ENCODE measurements around the gene TCAIM.

TCAIM gene

DNA sequence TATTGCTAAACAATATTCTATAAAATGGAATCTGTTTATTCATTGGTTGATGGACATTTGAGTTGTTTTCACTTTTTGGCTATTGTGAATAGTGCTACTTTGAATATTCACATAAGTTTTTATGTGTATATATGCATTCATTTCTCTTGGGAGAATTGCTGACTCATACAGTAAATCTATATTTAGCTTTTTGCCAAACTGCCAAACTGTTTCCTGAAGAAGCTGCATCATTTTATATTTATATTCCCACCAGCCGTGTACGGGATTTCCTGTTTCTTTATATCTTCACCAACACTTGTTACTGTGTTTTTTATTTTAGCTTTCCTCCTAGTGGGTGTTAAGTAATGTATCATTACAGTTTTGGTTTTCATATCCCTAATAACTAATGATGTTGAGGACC lies 12.5 kb upstream of the TCAIM start:
- H3K9me3 ChIP-seq (ENCODE audit: insufficient read depth, low read depth, low read length), result no peaks in the 10 kb centered on the region
- no peak overlapping the region for H3K4me3 ChIP-seq (ENCODE audit: low read length)
- H3K36me3 ChIP-seq (ENCODE audit: insufficient read depth, low read length), result no peaks in the 10 kb centered on the region
- no peaks in the 10 kb centered on the region for H3K27me3 ChIP-seq (ENCODE audit: insufficient read depth, low read length)
- H3K4me1 ChIP-seq (ENCODE audit: insufficient read depth, low read length), result no peaks in the 10 kb centered on the region
- WGBS, result 100% methylated on average over 2 of the region's 2 CpGs
- H3K27ac ChIP-seq (ENCODE audit: low read depth, low read length), result no peak overlapping the region
- H3K9ac ChIP-seq (ENCODE audit: low read depth, low read length), result no peak overlapping the region

DNA sequence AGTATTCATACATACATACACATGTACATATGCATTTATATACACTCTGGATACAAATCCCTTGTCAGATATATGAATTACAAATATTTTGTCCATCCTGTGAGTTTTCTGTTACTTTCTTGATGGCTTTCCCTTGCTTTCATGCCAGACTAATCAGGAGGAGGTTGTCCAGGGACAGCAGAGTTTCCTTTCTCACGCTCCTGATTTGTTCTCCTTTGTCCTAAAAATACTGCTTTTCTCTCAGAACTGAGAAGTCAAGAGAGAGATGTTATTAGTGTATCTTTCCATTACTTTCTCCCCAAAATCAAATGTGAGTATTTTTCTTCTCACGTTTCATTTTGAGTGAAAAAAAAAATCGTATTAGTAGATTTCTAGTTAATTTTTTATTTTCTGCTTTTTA lies 12.1 kb upstream of the TCAIM start:
- H3K36me3 ChIP-seq (ENCODE audit: insufficient read depth, low read length), result no peaks in the 10 kb centered on the region
- no peak overlapping the region for H3K4me3 ChIP-seq (ENCODE audit: low read length)
- no peaks in the 10 kb centered on the region for H3K9me3 ChIP-seq (ENCODE audit: insufficient read depth, low read depth, low read length)
- WGBS, result 86% methylated on average over 1 of the region's 3 CpGs
- H3K4me1 ChIP-seq (ENCODE audit: insufficient read depth, low read length), result no peaks in the 10 kb centered on the region
- H3K27me3 ChIP-seq (ENCODE audit: insufficient read depth, low read length), result no peaks in the 10 kb centered on the region
- H3K27ac ChIP-seq (ENCODE audit: low read depth, low read length), result no peak overlapping the region
- H3K9ac ChIP-seq (ENCODE audit: low read depth, low read length), result no peak overlapping the region

DNA sequence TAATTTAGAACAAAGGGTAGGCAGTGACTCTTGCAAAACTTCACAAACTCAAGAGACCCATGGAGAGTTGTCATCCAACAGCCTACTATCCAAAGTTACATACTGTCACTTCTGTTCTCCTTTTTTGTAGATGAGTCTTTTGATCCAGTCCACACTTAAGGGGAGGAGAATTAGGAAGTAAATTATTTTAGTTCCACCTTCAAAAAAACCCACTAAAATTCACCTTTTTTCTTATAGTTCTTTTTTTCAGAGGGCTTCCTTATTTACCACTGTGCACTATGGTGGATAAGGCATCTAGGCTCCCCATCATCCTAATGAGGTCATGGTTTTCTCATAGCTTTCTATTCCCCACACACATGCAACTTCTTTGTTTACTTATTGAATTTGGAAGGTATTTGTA lies 8.6 kb upstream of the TCAIM start:
- Histone ChIP-seq H3K4me3 (ENCODE audit: low read length) (no peak overlapping the region), H3K4me1 (ENCODE audit: insufficient read depth, low read length) (no peaks in the 10 kb centered on the region), H3K9me3 (ENCODE audit: insufficient read depth, low read depth, low read length) (no peaks in the 10 kb centered on the region), H3K27ac (ENCODE audit: low read depth, low read length) (no peak overlapping the region), H3K27me3 (ENCODE audit: insufficient read depth, low read length) (no peaks in the 10 kb centered on the region), H3K9ac (ENCODE audit: low read depth, low read length) (no peak overlapping the region), H3K36me3 (ENCODE audit: insufficient read depth, low read length) (no peaks in the 10 kb centered on the region)

DNA sequence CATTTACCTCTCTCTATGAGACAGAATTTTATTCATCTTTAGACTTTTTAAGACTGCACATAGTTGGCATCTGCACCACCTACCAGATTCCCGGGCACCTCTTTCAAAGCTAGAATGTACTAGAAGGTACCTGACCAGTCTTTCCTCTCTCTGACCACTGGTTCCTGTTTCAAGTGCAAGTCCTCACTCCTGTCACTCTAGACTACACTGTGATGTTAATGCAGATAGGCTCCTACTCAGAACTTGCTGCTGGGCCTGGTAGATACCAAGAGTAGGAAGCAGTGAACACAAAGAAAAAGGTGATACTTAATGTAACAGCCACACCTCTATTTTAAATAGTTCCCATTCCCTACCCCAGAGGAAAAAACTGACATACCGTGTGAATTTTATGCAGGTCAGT lies 8.1 kb upstream of the TCAIM start:
- Histone ChIP-seq H3K4me3 (ENCODE audit: low read length) (no peak overlapping the region), H3K9ac (ENCODE audit: low read depth, low read length) (no peak overlapping the region), H3K36me3 (ENCODE audit: insufficient read depth, low read length) (no peaks in the 10 kb centered on the region), H3K9me3 (ENCODE audit: insufficient read depth, low read depth, low read length) (no peaks in the 10 kb centered on the region), H3K4me1 (ENCODE audit: insufficient read depth, low read length) (no peaks in the 10 kb centered on the region), H3K27ac (ENCODE audit: low read depth, low read length) (no peak overlapping the region), H3K27me3 (ENCODE audit: insufficient read depth, low read length) (no peaks in the 10 kb centered on the region)
- WGBS, result 79% methylated on average over 2 of the region's 2 CpGs

GRCh38 chr3:44334326-44334725 lies 4.2 kb upstream of the TCAIM start:
- Histone ChIP-seq H3K4me1 (ENCODE audit: insufficient read depth, low read length) (peaks cover 8% of the 10 kb centered on the region; the same call in 1 of the 2 replicates), H3K9me3 (ENCODE audit: insufficient read depth, low read depth, low read length) (no peaks in the 10 kb centered on the region), H3K27ac (ENCODE audit: low read depth, low read length) (no peak overlapping the region), H3K27me3 (ENCODE audit: insufficient read depth, low read length) (no peaks in the 10 kb centered on the region), H3K4me3 (ENCODE audit: low read length) (no peak overlapping the region), H3K36me3 (ENCODE audit: insufficient read depth, low read length) (no peaks in the 10 kb centered on the region), H3K9ac (ENCODE audit: low read depth, low read length) (no peak overlapping the region)
- WGBS, result 90% methylated on average over 2 of the region's 2 CpGs

DNA sequence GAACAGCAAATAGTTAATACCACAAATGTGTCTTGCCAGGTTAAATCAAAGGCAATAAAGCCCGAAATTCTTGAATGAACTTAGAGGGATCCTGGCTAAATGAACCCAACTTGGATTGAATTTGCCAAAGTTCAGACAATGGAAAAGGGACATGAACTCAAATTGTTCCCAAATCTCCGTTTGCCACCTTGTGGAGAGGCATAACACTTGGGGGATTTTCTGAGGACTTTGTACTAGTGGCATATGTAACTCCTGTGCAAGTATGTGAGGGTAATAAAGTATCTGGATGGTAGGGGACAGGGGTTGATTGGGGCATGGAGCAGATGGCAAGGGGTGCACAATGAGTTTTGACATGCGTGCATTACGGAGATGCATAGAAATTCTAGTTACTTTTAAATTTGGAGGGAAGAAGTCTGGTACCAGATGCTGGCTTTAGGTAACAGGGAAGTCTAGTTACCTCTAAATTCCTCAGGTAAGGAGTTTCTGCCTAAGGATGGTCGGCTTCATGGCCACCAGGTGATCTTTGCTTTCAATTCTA lies 1.2 kb upstream of the TCAIM start:
- Histone ChIP-seq H3K9me3 (ENCODE audit: insufficient read depth, low read depth, low read length) (no peaks in the 10 kb centered on the region), H3K27ac (ENCODE audit: low read depth, low read length) (peak overlapping the region; percentile 96), H3K36me3 (ENCODE audit: insufficient read depth, low read length) (no peaks in the 10 kb centered on the region), H3K4me3 (ENCODE audit: low read length) (peak overlapping the region; percentile 90), H3K27me3 (ENCODE audit: insufficient read depth, low read length) (no peaks in the 10 kb centered on the region), H3K9ac (ENCODE audit: low read depth, low read length) (peak overlapping the region; percentile 95), H3K4me1 (ENCODE audit: insufficient read depth, low read length) (peaks cover 18% of the 10 kb centered on the region)
- WGBS, result 62% methylated on average over 5 of the region's 5 CpGs

- under 1% methylated on average over 15 of the region's 15 CpGs for WGBS
- H3K36me3 ChIP-seq (ENCODE audit: insufficient read depth, low read length), result no peaks in the 10 kb centered on the region
- peak overlapping the region; percentile 90 for H3K4me3 ChIP-seq (ENCODE audit: low read length)
- peak overlapping the region; percentile 96 for H3K27ac ChIP-seq (ENCODE audit: low read depth, low read length)
- H3K27me3 ChIP-seq (ENCODE audit: insufficient read depth, low read length), result no peaks in the 10 kb centered on the region
- H3K9ac ChIP-seq (ENCODE audit: low read depth, low read length), result peak overlapping the region; percentile 95
- no peaks in the 10 kb centered on the region for H3K9me3 ChIP-seq (ENCODE audit: insufficient read depth, low read depth, low read length)
- H3K4me1 ChIP-seq (ENCODE audit: insufficient read depth, low read length), result peaks cover 18% of the 10 kb centered on the region
Measured at GRCh38 chr3:44338828-44339127, 212 bp downstream of the TCAIM start.

GRCh38 chr3:44339181-44340057 lies 853 bp downstream of the TCAIM start:
- H3K27ac ChIP-seq (ENCODE audit: low read depth, low read length), result peak overlapping the region; percentile 96
- 39% methylated on average over 8 of the region's 11 CpGs for WGBS
- no peaks in the 10 kb centered on the region for H3K9me3 ChIP-seq (ENCODE audit: insufficient read depth, low read depth, low read length)
- H3K4me1 ChIP-seq (ENCODE audit: insufficient read depth, low read length), result peaks cover 19% of the 10 kb centered on the region
- peak overlapping the region; percentile 90 for H3K4me3 ChIP-seq (ENCODE audit: low read length)
- no peaks in the 10 kb centered on the region for H3K27me3 ChIP-seq (ENCODE audit: insufficient read depth, low read length)
- H3K9ac ChIP-seq (ENCODE audit: low read depth, low read length), result peak overlapping the region; percentile 95
- H3K36me3 ChIP-seq (ENCODE audit: insufficient read depth, low read length), result no peaks in the 10 kb centered on the region

DNA sequence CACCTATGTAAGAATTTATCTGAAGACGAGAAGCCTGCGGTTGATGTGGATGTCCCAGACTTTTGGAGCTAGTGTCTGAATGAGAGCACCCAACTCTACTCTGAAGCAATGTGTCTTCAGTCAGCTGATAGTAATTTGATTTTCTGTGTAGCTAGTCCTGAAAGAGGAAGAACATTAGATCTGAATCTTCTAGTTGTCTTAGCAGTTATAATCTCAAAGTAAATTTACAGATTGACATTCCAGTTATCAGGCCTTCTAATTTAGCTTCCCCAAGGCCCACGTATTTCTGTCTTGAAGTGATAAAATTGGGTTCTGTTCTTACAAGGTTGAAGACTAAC lies 1.5 kb downstream of the TCAIM start:
- Histone ChIP-seq H3K9ac (ENCODE audit: low read depth, low read length) (no peak overlapping the region), H3K4me1 (ENCODE audit: insufficient read depth, low read length) (peaks cover 21% of the 10 kb centered on the region), H3K36me3 (ENCODE audit: insufficient read depth, low read length) (no peaks in the 10 kb centered on the region), H3K4me3 (ENCODE audit: low read length) (peak overlapping the region; percentile 90), H3K9me3 (ENCODE audit: insufficient read depth, low read depth, low read length) (no peaks in the 10 kb centered on the region), H3K27ac (ENCODE audit: low read depth, low read length) (no peak overlapping the region), H3K27me3 (ENCODE audit: insufficient read depth, low read length) (no peaks in the 10 kb centered on the region)
- WGBS, result 95% methylated on average over 3 of the region's 3 CpGs

DNA sequence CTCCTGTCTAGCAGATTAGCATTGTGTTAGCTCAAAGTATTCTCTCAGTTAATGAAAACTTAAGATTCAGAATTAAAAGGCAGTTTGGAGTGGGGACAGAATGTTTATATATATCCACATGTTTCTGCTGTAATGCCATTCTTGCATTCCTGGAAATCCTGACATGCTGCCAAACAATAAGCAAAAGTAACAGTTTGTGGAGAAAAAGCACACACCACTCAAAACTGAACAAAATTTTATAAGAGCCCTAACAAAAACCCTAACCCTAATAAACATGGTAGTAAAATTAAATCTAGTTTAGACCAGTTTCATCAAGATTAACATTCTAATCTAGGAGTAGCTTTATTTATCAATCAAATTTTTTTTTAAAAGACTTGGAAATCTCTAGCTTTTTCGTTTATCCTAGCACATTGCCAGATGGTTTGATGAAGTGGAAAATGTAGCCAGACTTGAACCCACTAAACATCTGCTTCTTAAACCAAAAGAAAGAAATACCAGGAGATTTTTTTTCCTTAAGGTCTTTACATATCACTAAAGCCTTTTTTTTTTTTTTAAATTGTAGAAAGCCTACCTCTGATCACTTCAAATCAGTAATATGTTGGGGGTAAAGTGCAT lies 3.7 kb downstream of the TCAIM start:
- Histone ChIP-seq H3K27ac (ENCODE audit: low read depth, low read length) (no peak overlapping the region), H3K27me3 (ENCODE audit: insufficient read depth, low read length) (no peaks in the 10 kb centered on the region), H3K9me3 (ENCODE audit: insufficient read depth, low read depth, low read length) (no peaks in the 10 kb centered on the region), H3K36me3 (ENCODE audit: insufficient read depth, low read length) (no peaks in the 10 kb centered on the region), H3K4me3 (ENCODE audit: low read length) (no peak overlapping the region), H3K9ac (ENCODE audit: low read depth, low read length) (no peak overlapping the region), H3K4me1 (ENCODE audit: insufficient read depth, low read length) (peaks cover 18% of the 10 kb centered on the region)
- no CpG with 5 or more reads among the region's 1 CpG for WGBS

DNA sequence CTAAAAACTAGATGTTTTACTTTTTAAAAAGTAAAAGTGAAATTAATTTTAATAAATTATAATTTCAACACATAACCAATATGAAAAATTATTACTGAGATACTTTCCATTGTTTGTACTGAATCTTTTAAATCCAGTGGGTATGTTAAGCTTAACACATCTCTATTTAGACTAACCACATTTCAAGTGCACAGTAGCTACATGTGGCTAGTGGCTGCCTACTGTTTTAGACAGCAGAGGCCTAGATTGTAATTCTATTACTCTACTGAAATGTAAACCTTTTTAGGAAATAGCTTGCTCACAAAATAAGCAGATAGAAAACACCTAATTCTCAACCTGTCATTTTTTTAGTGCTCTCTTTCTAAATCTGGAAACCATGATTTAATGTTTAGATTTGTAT lies 4.9 kb downstream of the TCAIM start:
- Histone ChIP-seq H3K27me3 (ENCODE audit: insufficient read depth, low read length) (no peaks in the 10 kb centered on the region), H3K9me3 (ENCODE audit: insufficient read depth, low read depth, low read length) (no peaks in the 10 kb centered on the region), H3K27ac (ENCODE audit: low read depth, low read length) (no peak overlapping the region), H3K4me3 (ENCODE audit: low read length) (no peak overlapping the region), H3K9ac (ENCODE audit: low read depth, low read length) (no peak overlapping the region), H3K36me3 (ENCODE audit: insufficient read depth, low read length) (no peaks in the 10 kb centered on the region), H3K4me1 (ENCODE audit: insufficient read depth, low read length) (peaks cover 13% of the 10 kb centered on the region)
